HG02973 (cell line): ENCODE results near the gene ANKRD42.

Experiments
- ATAC-seq: cut with Tn5 transposase; IDR thresholded peaks from one replicate; pipeline ENCODE4 v1.9.1; 2021; ENCODE audit warnings: moderate library complexity; ENCODE audit not compliant: unreplicated experiment

ANKRD42 gene

GRCh38 chr11:83285771-83286528 lies 92.4 kb downstream of the ANKRD42 start, which contains the start of gene CCDC90B:
Gene CCDC90B, minus strand, starts transcription at chr11:83286367. Its CDS starts 395 bp downstream, at chr11:83285972.
- ATAC-seq: peak; percentile 90

- no peak for ATAC-seq
Measured at GRCh38 chr11:83287631-83288030, 94.1 kb downstream of the ANKRD42 start.

- ATAC-seq: peak; percentile 70
Measured at GRCh38 chr11:83292709-83293456, 99.4 kb downstream of the ANKRD42 start.

- ATAC-seq: no peak
Measured at GRCh38 chr11:83293457-83293774, 99.9 kb downstream of the ANKRD42 start.

GRCh38 chr11:83294208-83294607 lies 100.7 kb downstream of the ANKRD42 start:
- no peak for ATAC-seq
